BJ (cell line): ENCODE data around the gene TNS4. TPM values are rescaled to one million over a fixed set of nuclear protein-coding genes. Genes with fewer than 3 reads are reported as not detected.

ENCODE experiments used
- CTCF ChIA-PET: fragments of 350-600 bp; formaldehyde crosslinking; extraction: SDS; loops from one replicate; lab custom pipeline; 2021; ENCODE audit warnings: antibody characterized with exemption, inconsistent platforms; lab: Yijun Ruan, JAX
- POLR2A ChIA-PET: fragments of 300-600 bp; sonication (Branson Sonifier 250); formaldehyde crosslinking; extraction: SDS; loops from one replicate; lab custom pipeline; 2021; ENCODE audit warnings: antibody characterized with exemption; lab: Charles Lee
- DNase-seq: peaks from one replicate; pipeline ENCODE4 v3.0.0-alpha.2; 2011; ENCODE audit warnings: low read depth
- H3K27me3 ChIP-seq: 2 replicates; pipeline ENCODE4 v1.6.0; 2011; ENCODE audit warnings: low read length; ENCODE audit not compliant: control insufficient read depth, insufficient read depth
- H3K36me3 ChIP-seq: 2 replicates; pipeline ENCODE4 v1.5.1; 2011; ENCODE audit warnings: low read length; ENCODE audit not compliant: control insufficient read depth, insufficient read depth
- H3K4me3 ChIP-seq: 2 replicates; pipeline ENCODE4 v1.5.1; 2011; ENCODE audit warnings: low read depth, mild to moderate bottlenecking, control low read depth, low read length
- polyA minus RNA-seq: library from RNA; depleted of rRNA, polyadenylated mRNA; stranded (reverse); fragments of >200 nt; gene quantifications from 2 replicates; pipeline ENCODE4 v1.2.3, GENCODE V29; 2011; rRNA and poly(A)+ RNA removed
- polyA plus RNA-seq: library from polyadenylated mRNA; depleted of rRNA; stranded (reverse); fragments of >200 nt; gene quantifications from 2 replicates; pipeline ENCODE4 v1.2.3, GENCODE V29; 2011; rRNA removed
- TF ChIP-seq, protein P1 (sequence below): IDR thresholded peaks from 2 replicates; pipeline ENCODE4 v1.5.1; 2011; ENCODE audit warnings: low read depth, mild to moderate bottlenecking, control low read depth, inconsistent platforms, low read length, moderate library complexity; ENCODE audit not compliant: insufficient read depth

TNS4 gene, protein sequence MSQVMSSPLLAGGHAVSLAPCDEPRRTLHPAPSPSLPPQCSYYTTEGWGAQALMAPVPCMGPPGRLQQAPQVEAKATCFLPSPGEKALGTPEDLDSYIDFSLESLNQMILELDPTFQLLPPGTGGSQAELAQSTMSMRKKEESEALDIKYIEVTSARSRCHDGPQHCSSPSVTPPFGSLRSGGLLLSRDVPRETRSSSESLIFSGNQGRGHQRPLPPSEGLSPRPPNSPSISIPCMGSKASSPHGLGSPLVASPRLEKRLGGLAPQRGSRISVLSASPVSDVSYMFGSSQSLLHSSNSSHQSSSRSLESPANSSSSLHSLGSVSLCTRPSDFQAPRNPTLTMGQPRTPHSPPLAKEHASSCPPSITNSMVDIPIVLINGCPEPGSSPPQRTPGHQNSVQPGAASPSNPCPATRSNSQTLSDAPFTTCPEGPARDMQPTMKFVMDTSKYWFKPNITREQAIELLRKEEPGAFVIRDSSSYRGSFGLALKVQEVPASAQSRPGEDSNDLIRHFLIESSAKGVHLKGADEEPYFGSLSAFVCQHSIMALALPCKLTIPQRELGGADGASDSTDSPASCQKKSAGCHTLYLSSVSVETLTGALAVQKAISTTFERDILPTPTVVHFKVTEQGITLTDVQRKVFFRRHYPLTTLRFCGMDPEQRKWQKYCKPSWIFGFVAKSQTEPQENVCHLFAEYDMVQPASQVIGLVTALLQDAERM
- polyA plus RNA-seq (0.12 and 0.40 TPM in 2 replicates), polyA minus RNA-seq (0.26 and 1.00 TPM in 2 replicates)

DNA sequence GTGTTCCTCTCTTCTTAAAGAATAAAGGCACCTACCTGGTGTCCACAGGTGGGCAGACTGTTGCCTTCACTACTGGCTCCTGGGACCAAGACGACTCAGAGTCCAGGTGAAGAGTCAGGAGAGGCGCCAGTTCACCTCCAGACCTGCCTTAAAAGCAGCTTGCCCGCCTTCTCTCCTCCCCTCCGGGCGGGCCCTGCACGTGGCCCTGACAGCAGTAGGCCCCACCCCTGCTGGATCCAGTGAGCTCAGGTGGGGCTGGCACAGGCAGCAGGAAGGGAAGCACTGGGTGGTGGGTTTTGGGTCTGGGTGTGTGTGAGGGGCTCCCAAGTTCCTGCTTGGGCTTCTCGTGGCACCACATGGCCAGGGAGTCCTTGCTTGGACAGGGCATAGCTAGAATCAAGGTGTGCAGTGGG lies at the start of gene TNS4:
TNS4 (minus strand) TSS at position 125 of the 413 bp plus-strand sequence. CDS start 5,198 bp downstream, outside the sequence.
- no peak for DNase-seq
- TF ChIP-seq, protein P1, sequence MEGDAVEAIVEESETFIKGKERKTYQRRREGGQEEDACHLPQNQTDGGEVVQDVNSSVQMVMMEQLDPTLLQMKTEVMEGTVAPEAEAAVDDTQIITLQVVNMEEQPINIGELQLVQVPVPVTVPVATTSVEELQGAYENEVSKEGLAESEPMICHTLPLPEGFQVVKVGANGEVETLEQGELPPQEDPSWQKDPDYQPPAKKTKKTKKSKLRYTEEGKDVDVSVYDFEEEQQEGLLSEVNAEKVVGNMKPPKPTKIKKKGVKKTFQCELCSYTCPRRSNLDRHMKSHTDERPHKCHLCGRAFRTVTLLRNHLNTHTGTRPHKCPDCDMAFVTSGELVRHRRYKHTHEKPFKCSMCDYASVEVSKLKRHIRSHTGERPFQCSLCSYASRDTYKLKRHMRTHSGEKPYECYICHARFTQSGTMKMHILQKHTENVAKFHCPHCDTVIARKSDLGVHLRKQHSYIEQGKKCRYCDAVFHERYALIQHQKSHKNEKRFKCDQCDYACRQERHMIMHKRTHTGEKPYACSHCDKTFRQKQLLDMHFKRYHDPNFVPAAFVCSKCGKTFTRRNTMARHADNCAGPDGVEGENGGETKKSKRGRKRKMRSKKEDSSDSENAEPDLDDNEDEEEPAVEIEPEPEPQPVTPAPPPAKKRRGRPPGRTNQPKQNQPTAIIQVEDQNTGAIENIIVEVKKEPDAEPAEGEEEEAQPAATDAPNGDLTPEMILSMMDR, result no peak
- POLR2A ChIA-PET, result interaction anchor here (0.5 kb wide), 1 partner anchor 22 kb away, joined by 5 read pairs; no protein-coding TSS in a partner anchor
- no peak within 1 kb of the TSS for H3K4me3 ChIP-seq
- H3K36me3 ChIP-seq, result no peaks in the 10 kb centered on the region
- CTCF ChIA-PET, result interaction anchor here (1.2 to 1.5 kb wide), 4 partner anchors 8 to 58 kb away, joined by 3 to 5 read pairs (median 4); partner anchors contain the start of gene IGFBP4
- no peaks in the 10 kb centered on the region for H3K27me3 ChIP-seq

DNA sequence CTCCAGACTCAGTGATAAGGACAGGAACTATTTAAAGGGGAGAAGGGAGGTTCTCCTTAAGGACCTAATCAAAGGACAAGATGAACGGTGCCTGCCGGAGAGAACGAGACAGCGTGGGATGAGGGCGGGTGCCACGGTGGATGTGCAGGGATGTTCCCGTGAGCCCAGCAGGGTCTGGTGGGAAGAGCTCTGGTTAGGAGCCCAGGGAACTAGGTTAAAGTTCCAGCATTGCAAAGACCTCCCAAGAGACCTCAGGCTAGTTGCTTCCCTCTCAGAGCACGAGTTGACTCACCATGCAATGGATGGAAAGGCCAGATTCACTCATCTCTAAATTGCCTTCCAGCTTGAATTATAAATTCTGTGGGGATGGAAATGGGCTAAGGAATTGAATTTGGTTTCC lies 49.2 kb upstream of the TNS4 start:
- no peak for DNase-seq
- POLR2A ChIA-PET, result interaction anchor here (0.6 to 1.8 kb wide), 3 partner anchors 8 to 38 kb away, joined by 4 to 8 read pairs (median 7); no protein-coding TSS in a partner anchor
- no peaks in the 10 kb centered on the region for H3K27me3 ChIP-seq
- H3K4me3 ChIP-seq, result no peak overlapping the region
- CTCF ChIA-PET, result interaction anchor here (0.6 to 19.2 kb wide), 5 partner anchors 10 to 1115 kb away, joined by 3 to 382 read pairs (median 7); partner anchors contain the start of gene IGFBP4
- no peaks in the 10 kb centered on the region for H3K36me3 ChIP-seq
- TF ChIP-seq, protein P1, result no peak

DNA sequence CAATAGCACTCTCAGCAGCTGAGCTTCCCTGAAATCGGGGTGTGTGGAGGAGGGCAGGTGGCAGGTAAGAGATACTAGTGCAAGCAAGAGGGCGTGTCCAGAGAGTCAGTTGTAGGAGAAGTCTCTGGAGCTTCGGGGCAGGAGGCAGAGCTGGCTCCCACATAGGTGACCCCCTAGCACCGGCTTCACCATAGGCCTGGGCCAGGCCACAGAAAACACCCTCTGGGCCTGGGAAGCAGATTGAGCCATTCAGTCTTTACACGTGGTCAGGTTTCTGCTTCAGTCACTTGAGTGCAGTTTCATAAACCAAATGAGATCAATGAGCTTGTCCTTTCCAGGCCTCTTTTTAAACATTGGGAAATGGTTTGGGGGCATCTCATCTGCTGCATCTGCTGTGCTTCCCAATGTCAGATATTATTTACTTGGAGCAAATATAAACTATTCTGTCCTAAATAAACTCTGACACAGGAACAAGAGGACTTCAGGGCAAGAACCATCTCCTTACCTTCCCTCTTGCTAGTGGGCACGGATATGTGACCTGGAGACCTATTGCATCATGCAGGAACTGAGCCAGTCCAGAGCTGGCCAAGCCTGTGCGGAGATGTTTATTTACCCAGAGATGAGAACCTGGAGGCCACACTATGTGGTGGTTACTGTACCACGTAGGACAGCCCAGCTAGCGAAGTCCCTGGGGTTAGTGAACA lies 47.7 kb upstream of the TNS4 start:
- POLR2A ChIA-PET, result interaction anchor here (0.6 to 1.5 kb wide), 5 partner anchors 12 to 239 kb away, joined by 3 to 5 read pairs (median 3); no protein-coding TSS in a partner anchor
- Histone ChIP-seq H3K36me3 (no peaks in the 10 kb centered on the region), H3K27me3 (no peaks in the 10 kb centered on the region), H3K4me3 (no peak overlapping the region)
- DNase-seq, result peak; percentile 82
- CTCF ChIA-PET, result interaction anchor here (0.6 to 19.2 kb wide), 8 partner anchors 9 to 1114 kb away, joined by 3 to 382 read pairs (median 3); no protein-coding TSS in a partner anchor
- TF ChIP-seq, protein P1, result no peak

DNA sequence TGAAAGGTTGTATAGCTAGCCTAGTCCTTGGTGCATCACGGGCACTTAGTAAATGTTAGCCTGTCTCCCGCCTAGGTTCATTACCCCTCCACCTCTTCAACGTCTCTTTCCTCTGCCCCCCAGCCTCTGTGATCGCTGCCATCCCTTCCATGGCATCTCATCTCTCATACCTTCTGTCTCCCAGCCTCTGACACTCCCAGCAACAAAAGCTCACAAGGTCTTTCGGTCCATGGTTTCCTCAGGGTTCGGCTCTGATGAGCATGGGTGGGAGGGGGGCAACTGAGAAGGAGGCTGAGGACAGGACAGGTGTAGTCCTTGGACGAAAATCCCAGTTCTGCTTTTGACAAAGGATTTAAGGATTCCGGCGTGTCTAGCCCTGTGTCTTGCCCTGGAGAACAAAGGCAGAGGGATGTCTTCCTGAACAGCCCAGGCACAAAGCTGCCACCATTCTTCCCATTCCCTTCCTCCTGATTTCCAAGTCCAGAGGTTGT lies 47.1 kb upstream of the TNS4 start:
- no peaks in the 10 kb centered on the region for H3K36me3 ChIP-seq
- ChIA-PET POLR2A (interaction anchor here (0.7 to 1.5 kb wide), 3 partner anchors 14 to 214 kb away, joined by 3 to 5 read pairs (median 3); no protein-coding TSS in a partner anchor), CTCF (interaction anchor here (0.9 to 19.2 kb wide), 8 partner anchors 11 to 1114 kb away, joined by 3 to 382 read pairs (median 4); no protein-coding TSS in a partner anchor)
- no peaks in the 10 kb centered on the region for H3K27me3 ChIP-seq
- TF ChIP-seq, protein P1, result no peak
- DNase-seq, result no peak
- no peak overlapping the region for H3K4me3 ChIP-seq
